ENCODE results near the gene ALG14. TPM values are rescaled to one million over a fixed set of nuclear protein-coding genes. Genes with fewer than 3 reads are reported as not detected.

The ALG14 gene
- total RNA-seq, 6 donors from 2014 or later, result 0.55 to 6.2 (median 0.98) TPM

DNA sequence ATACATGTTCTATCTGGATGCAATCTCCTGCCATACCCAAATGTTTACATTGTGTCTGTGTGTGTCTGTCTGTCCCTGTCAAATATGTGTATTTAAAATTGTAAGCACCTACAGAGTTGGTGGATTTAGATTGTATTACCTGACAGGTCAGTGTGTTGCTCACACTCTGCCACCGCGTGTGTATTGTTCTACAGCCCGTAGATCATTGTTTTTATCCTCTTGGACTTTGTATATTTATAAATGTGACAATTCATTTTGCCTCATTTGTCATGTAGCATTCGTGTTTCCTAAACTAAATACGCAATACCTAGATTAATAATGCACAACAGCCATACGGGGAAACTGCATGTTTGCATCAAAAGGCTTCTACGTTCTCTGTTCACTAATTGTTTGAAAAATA lies 634 bp downstream of the ALG14 start:
- no peak for ATAC-seq (ENCODE audit: low FRiP score in 2 of 2)

DNA sequence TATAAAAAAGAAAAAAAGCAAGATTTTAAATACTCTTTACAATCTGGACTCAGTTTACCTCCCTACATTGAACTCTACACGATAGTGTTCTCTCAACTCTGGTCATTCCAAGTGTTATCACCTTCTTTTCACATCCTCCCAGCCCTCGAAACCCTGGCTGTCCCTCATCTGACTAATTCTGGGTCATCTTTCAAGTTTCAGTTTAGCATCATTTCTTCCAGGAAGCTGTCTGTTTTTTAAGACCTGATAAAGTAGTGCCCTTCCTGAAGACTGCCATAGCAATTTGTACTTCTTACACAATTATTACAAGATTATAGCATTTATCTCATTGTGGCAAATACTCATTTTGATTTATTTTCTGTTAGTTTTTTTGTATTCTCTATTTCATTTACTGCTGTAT lies 1.2 kb downstream of the ALG14 start:
- no peak for TF ChIP-seq POLR2A (IDR thresholded peaks at IDR 0.05)
- no peak for TF ChIP-seq EP300 (IDR thresholded peaks at IDR 0.05)
- TF ChIP-seq, protein P1, sequence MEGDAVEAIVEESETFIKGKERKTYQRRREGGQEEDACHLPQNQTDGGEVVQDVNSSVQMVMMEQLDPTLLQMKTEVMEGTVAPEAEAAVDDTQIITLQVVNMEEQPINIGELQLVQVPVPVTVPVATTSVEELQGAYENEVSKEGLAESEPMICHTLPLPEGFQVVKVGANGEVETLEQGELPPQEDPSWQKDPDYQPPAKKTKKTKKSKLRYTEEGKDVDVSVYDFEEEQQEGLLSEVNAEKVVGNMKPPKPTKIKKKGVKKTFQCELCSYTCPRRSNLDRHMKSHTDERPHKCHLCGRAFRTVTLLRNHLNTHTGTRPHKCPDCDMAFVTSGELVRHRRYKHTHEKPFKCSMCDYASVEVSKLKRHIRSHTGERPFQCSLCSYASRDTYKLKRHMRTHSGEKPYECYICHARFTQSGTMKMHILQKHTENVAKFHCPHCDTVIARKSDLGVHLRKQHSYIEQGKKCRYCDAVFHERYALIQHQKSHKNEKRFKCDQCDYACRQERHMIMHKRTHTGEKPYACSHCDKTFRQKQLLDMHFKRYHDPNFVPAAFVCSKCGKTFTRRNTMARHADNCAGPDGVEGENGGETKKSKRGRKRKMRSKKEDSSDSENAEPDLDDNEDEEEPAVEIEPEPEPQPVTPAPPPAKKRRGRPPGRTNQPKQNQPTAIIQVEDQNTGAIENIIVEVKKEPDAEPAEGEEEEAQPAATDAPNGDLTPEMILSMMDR (IDR thresholded peaks at IDR 0.05), result no peak
- no peak for TF ChIP-seq POLR2AphosphoS5 (IDR thresholded peaks at IDR 0.05)
- Histone ChIP-seq H3K36me3 (no peaks in the 10 kb centered on the region), H3K27ac (no peak overlapping the region), H3K4me1 (peaks cover 0 to 12% (median 7%) of the 10 kb centered on the region in 4 donors), H3K9me3 (no peaks in the 10 kb centered on the region), H3K4me3 (peak overlapping the region in 2 of 4 donors; percentile 78 to 81), H3K27me3 (no peaks in the 10 kb centered on the region)
- WGBS, 2 donors, result 74 to 80% methylated on average over 2 of the region's 2 CpGs
- no peak for DNase-seq
- no peak for ATAC-seq (ENCODE audit: low FRiP score in 2 of 2)

More for the DNA sequence above, 634 bp downstream of the ALG14 start:
- H3K27me3 ChIP-seq, result no peaks in the 10 kb centered on the region
- peaks cover 0 to 12% (median 7%) of the 10 kb centered on the region in 4 donors for H3K4me1 ChIP-seq
- H3K4me3 ChIP-seq, result peak overlapping the region; percentile 58 to 81 (median 76)
- peak overlapping the region; percentile 85 to 95 (median 92) for H3K27ac ChIP-seq
- H3K9me3 ChIP-seq, result no peaks in the 10 kb centered on the region
- DNase-seq, result no peak
- no peaks in the 10 kb centered on the region for H3K36me3 ChIP-seq
- TF ChIP-seq, protein P1 (IDR thresholded peaks at IDR 0.05), result no peak
- no peak for TF ChIP-seq POLR2AphosphoS5 (IDR thresholded peaks at IDR 0.05)
- no peak for TF ChIP-seq POLR2A (IDR thresholded peaks at IDR 0.05)
- TF ChIP-seq EP300 (IDR thresholded peaks at IDR 0.05), result no peak
- 8 to 12% methylated on average over 7 of the region's 7 CpGs for WGBS, 2 donors

DNA sequence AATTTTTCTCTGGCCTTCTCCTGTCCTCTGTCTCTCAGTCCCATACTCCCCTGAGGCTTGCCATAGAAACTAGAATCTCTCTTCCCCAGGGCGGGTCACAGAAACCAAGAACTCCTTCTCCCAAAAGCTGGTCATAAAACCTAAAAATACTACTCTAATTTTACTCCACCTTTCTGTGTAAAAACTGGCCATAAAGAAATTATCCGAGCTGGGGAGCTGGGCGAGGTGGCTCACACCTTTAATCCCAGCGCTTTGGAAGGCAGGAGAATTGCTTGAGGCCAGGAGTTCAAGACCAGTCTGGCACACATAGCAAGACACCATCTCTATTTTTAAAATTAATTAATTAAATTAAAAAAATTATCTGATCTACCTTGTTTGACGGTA lies 3.0 kb downstream of the ALG14 start:
- Histone ChIP-seq H3K9me3 (no peaks in the 10 kb centered on the region), H3K27ac (no peak overlapping the region), H3K36me3 (peaks cover 0 to 3% (median 0%) of the 10 kb centered on the region in 4 donors), H3K4me1 (peaks cover 0 to 12% (median 7%) of the 10 kb centered on the region in 4 donors), H3K4me3 (no peak overlapping the region), H3K27me3 (no peaks in the 10 kb centered on the region)
- ATAC-seq (ENCODE audit: low FRiP score in 2 of 2) (no peak), DNase-seq (no peak)
- 95 to 97% methylated on average over 5 of the region's 5 CpGs for WGBS, 2 donors
- TF ChIP-seq POLR2A (IDR thresholded peaks at IDR 0.05) (no peak), POLR2AphosphoS5 (IDR thresholded peaks at IDR 0.05) (no peak), EP300 (IDR thresholded peaks at IDR 0.05) (no peak)
- TF ChIP-seq, protein P1 (IDR thresholded peaks at IDR 0.05), result no peak

DNA sequence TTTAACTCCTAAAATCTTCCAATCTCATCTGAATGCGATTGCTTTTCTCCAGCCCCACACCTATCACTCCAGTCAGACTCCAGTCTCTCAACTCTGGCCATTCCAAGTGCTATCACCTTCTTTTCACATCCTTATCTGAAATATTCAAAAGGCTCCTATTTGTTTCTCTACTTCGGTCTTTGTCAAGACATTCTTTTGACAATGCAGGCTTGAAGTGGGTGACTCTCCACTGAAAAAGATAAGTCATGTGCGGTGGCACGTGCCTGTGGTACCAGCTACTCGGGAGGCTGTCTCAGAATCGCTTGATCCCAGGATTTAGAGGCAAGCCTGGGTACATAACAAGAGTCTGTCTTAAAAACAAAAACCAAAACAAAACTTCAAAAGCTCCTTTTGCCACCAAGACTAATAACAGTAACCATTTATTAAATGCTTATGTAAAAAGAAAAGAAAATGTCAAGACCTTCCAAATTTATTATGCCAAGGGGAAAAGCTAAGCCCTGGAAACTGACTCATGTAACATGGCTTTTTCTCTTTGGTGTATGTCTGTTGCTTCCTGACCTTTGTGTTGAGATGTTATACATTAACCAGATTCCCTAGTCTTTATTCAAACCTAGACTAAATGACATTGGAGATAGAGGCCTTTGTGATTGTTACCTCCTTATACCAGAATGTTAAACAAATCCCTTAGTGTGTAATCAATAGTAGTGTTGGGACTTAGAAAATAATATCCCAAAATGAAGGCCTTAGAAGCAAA lies 3.6 kb downstream of the ALG14 start:
- Histone ChIP-seq H3K36me3 (peaks cover 0 to 9% (median 0%) of the 10 kb centered on the region in 4 donors), H3K4me3 (no peak overlapping the region), H3K9me3 (no peaks in the 10 kb centered on the region), H3K27me3 (no peaks in the 10 kb centered on the region), H3K4me1 (peaks cover 0 to 12% (median 7%) of the 10 kb centered on the region in 4 donors), H3K27ac (no peak overlapping the region)
- DNase-seq (no peak), ATAC-seq (ENCODE audit: low FRiP score in 2 of 2) (no peak)
- TF ChIP-seq POLR2A (IDR thresholded peaks at IDR 0.05), result no peak
- no peak for TF ChIP-seq POLR2AphosphoS5 (IDR thresholded peaks at IDR 0.05)
- TF ChIP-seq, protein P1 (IDR thresholded peaks at IDR 0.05), result no peak
- TF ChIP-seq EP300 (IDR thresholded peaks at IDR 0.05), result no peak
- WGBS, 2 donors, result 90% methylated on average over 6 of the region's 6 CpGs

Data from upper lobe of left lung (tissue), 6 donors.